Endothelial cell of umbilical vein (primary cell): ENCODE data around the gene BCL11A. TPM values are rescaled to one million over a fixed set of nuclear protein-coding genes. Genes with fewer than 3 reads are reported as not detected.
A peak's percentile ranks its signal among the peaks of the same experiment; 100 is the strongest.

Experiments used
- BruUV-seq: library from RNA; stranded (reverse); fragments of 400-500 nt; replicated peaks from 2 replicates; lab custom pipeline; 2021; lab: Mats Ljungman, UMichigan
- CTCF ChIA-PET: fragments of 300-600, 350-600 bp; sonication (Branson Sonifier 250); formaldehyde crosslinking; loops from one replicate; lab custom pipeline; 2021; ENCODE audit warnings: antibody characterized with exemption, inconsistent platforms; lab: Charles Lee
- POLR2A ChIA-PET: fragments of 300-600, 350-600 bp; sonication (Branson Sonifier 250); formaldehyde crosslinking; loops from one replicate; lab custom pipeline; 2021; ENCODE audit warnings: antibody characterized with exemption, inconsistent platforms; lab: Charles Lee
- DNase-seq: peaks from one replicate; pipeline ENCODE4 v3.0.0-alpha.2; 2011; ENCODE audit warnings: low read depth, low spot score
- FAIRE-seq: peaks from 2 replicates; lab custom pipeline; 2011; peaks lifted over from hg19 to GRCh38; lab: Jason Lieb, UNC
- H2AFZ ChIP-seq: 2 replicates; pipeline ENCODE4 v1.6.0; 2012; ENCODE audit warnings: low read depth, low read length, control low read depth, inconsistent platforms
- H3K27ac ChIP-seq: 2 replicates; pipeline ENCODE4 v1.5.1; 2011; ENCODE audit warnings: low read depth, mild to moderate bottlenecking, control low read depth, low read length, moderate library complexity; ENCODE audit not compliant: insufficient read depth
- H3K27me3 ChIP-seq, 2 experiments: 2 replicates each; pipeline versions ENCODE4 v1.6.0 to v1.6.1; 2011; ENCODE audit warnings: low read length in 2 of 2, mixed read lengths in 1 of 2; ENCODE audit not compliant: control insufficient read depth in 2 of 2, insufficient read depth in 2 of 2
- H3K36me3 ChIP-seq, 2 experiments: 2 replicates in 1 of 2; 3 replicates in 1 of 2; pipeline ENCODE4 v1.5.1; 2011; ENCODE audit warnings: low read length in 2 of 2, mild to moderate bottlenecking in 1 of 2, moderate library complexity in 1 of 2; ENCODE audit not compliant: control insufficient read depth in 2 of 2, insufficient read depth in 2 of 2; ENCODE audit errors: extremely low read depth in 1 of 2
- H3K4me1 ChIP-seq: 3 replicates; pipeline ENCODE4 v1.5.1; 2011; ENCODE audit warnings: mild to moderate bottlenecking, low read length; ENCODE audit not compliant: control insufficient read depth, insufficient read depth; ENCODE audit errors: extremely low read depth
- H3K4me2 ChIP-seq: 2 replicates; pipeline ENCODE4 v1.6.1; 2011; ENCODE audit warnings: low read length, control low read depth, mixed read lengths; ENCODE audit not compliant: insufficient read depth
- H3K4me3 ChIP-seq, 3 experiments: fragments of 200-600 bp in 1 of 3; sonication (generic), shearing (Covaris generic) in 1 of 3; replicated peaks in 1 of 3; 2 replicates each; pipeline ENCODE4 v1.5.1; 2011 to 2016; ENCODE audit warnings: control low read depth in 3 of 3, low read length in 3 of 3, mild to moderate bottlenecking in 2 of 3, inconsistent platforms in 1 of 3, low read depth in 1 of 3, moderate library complexity in 1 of 3; ENCODE audit not compliant: insufficient read depth in 1 of 3
- H3K79me2 ChIP-seq: 2 replicates; pipeline ENCODE4 v1.6.0; 2012; ENCODE audit warnings: low read length, inconsistent platforms; ENCODE audit not compliant: control insufficient read depth, insufficient read depth
- H3K9ac ChIP-seq: replicated peaks from 2 replicates; pipeline ENCODE3; 2011; ENCODE audit warnings: low read length, control low read depth; ENCODE audit not compliant: insufficient read depth; ENCODE audit errors: extremely low read depth
- H3K9me1 ChIP-seq: replicated peaks from 3 replicates; pipeline ENCODE4 v1.6.0; 2011; ENCODE audit warnings: mild to moderate bottlenecking, low read length; ENCODE audit not compliant: control insufficient read depth, insufficient read depth; ENCODE audit errors: extremely low read depth
- H3K9me3 ChIP-seq: replicated peaks from 2 replicates; pipeline ENCODE4 v1.5.1; 2012; ENCODE audit warnings: low read length, inconsistent platforms; ENCODE audit not compliant: control insufficient read depth, insufficient read depth
- H4K20me1 ChIP-seq: replicated peaks from 2 replicates; pipeline ENCODE3; 2011; ENCODE audit warnings: mild to moderate bottlenecking, low read length; ENCODE audit not compliant: control insufficient read depth, insufficient read depth; ENCODE audit errors: extremely low read depth
- CTCF ChIP-seq, 2 donors: IDR thresholded peaks; 1 replicate in 1 of 2; 2 replicates in 1 of 2; pipeline ENCODE4 v1.5.1; 2011; ENCODE audit warnings: low read length in 2 of 2, mild to moderate bottlenecking in 2 of 2, moderate library complexity in 2 of 2, control low read depth in 1 of 2, inconsistent platforms in 1 of 2, low read depth in 1 of 2; ENCODE audit not compliant: insufficient read depth in 1 of 2; ENCODE audit errors: extremely low read depth in 1 of 2
- EZH2 ChIP-seq: IDR thresholded peaks from 2 replicates; pipeline ENCODE4 v1.6.1; 2012; ENCODE audit warnings: borderline replicate concordance, low read depth, mild to moderate bottlenecking, moderate library complexity, low read length, inconsistent platforms; ENCODE audit not compliant: severe bottlenecking
- FOS ChIP-seq: IDR thresholded peaks from 2 replicates; pipeline ENCODE4 v1.6.1; 2011; ENCODE audit warnings: mild to moderate bottlenecking, low read length, moderate library complexity, borderline replicate concordance; ENCODE audit not compliant: insufficient read depth
- GATA2 ChIP-seq: IDR thresholded peaks from 2 replicates; pipeline ENCODE4 v1.7.0; 2011; ENCODE audit warnings: low read depth, mild to moderate bottlenecking, moderate library complexity, mixed read lengths, low read length; ENCODE audit not compliant: insufficient read length, insufficient read depth
- JUN ChIP-seq: IDR thresholded peaks from 2 replicates; pipeline ENCODE4 v1.6.1; 2011; ENCODE audit warnings: borderline replicate concordance, low read depth; ENCODE audit not compliant: insufficient read length, insufficient read depth
- MYC ChIP-seq: IDR thresholded peaks from one replicate; pipeline ENCODE4 v1.6.1; 2011; ENCODE audit warnings: mild to moderate bottlenecking, low read depth, low read length
- POLR2A ChIP-seq: IDR thresholded peaks from 2 replicates; pipeline ENCODE4 v1.6.1; 2012; ENCODE audit warnings: low read depth, mild to moderate bottlenecking, control low read depth, low read length
- POLR2AphosphoS5 ChIP-seq: IDR thresholded peaks from 2 replicates; pipeline ENCODE4 v1.6.1; 2012; ENCODE audit warnings: low read depth, mild to moderate bottlenecking, control low read depth, low read length, moderate library complexity; ENCODE audit not compliant: insufficient read depth
- dilution Hi-C: fragments of 300-500 bp; cut with MboI; formaldehyde crosslinking; loops from one replicate; pipeline ENCODE4 v1.15.0; 2019; ENCODE audit warnings: low sequenced_read_pairs; ENCODE audit not compliant: extremely low pct_ligation_motif_present
- intact Hi-C: fragments of 100-400 bp; cut with micrococcal nuclease; formaldehyde crosslinking; loops from one replicate; pipeline ENCODE4 v1.10.0; 2022
- polyA plus RNA-seq, 4 experiments: library from polyadenylated mRNA; depleted of rRNA in 3 of 4; stranded (reverse) in 3 of 4; unstranded in 1 of 4; fragments of >200 nt; gene quantifications; 2 replicates each; pipeline versions ENCODE4 v1.2.1 to v1.2.3, GENCODE V29; 2011 to 2012; ENCODE audit warnings: missing spikeins in 1 of 4
- total RNA-seq: library from RNA; stranded (reverse); gene quantifications from 2 replicates; pipeline ENCODE4 v1.2.3, GENCODE V29; 2021
- TF ChIP-seq, protein P1 (sequence below): IDR thresholded peaks from 2 replicates; pipeline ENCODE4 v1.6.1; 2011; ENCODE audit not compliant: insufficient read depth, insufficient read length

Gene BCL11A
- total and polyA plus RNA-seq, 2 donors (not counting 3 experiments of a cell fraction or from before 2014, with no cell fraction given): 0.12 to 0.88 TPM

DNA sequence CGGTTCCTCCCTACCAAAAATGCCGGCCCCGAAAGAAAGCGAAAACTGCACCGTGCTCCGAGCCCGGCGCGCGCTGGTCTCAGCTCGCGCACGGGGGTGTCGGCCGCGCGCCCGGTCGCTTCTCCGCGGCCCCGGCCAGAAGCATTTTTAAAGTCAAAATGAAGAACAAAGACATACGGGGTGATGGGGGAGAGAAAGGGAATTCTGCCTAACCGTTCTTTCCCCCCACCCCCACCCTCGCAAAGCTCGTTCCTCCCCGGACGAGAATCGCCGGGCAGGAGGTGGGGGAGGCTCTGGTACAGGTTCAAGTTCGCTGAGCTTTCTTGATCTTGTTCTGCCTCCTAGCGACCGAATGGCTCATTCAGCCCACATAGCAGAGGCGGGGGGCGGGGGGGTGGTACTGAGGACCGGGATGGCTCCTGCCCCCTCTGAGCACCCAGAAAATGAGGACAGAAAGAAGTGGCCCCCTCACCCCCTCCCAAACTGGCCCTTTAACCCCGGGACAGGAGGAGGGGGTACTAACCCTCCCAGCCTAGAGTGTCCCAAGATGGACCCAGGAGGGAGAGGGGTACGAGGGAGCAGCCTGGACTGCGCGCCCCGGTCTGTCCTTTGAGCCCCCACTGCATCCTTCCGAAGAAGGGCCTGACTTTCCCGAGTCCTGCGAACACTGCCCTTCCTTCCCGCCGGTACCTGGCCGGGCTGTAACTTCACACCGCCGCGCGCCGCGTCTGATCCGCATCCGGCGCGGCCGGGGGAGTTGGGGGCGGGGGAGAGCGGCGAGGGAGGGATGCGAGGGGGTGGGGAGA is 3.1 kb downstream of the BCL11A start:
- Histone ChIP-seq H3K27ac (no peak overlapping the region), H4K20me1 (no peaks in the 10 kb centered on the region), H3K79me2 (no peaks in the 10 kb centered on the region), H3K27me3 (peaks cover 40 to 68% of the 10 kb centered on the region in 2 experiments), H3K4me3 (peak overlapping the region; percentile 44 to 67 (median 60)), H2AFZ (peak overlapping the region; percentile 57), H3K9me3 (no peaks in the 10 kb centered on the region), H3K9me1 (no peaks in the 10 kb centered on the region), H3K4me2 (peak overlapping the region; percentile 64), H3K4me1 (peaks cover 22% of the 10 kb centered on the region), H3K36me3 (no peaks in the 10 kb centered on the region), H3K9ac (no peak overlapping the region)
- dilution Hi-C loops: no loop called here
- TF ChIP-seq CTCF (IDR thresholded peaks at IDR 0.05; ENCODE audit: extremely low read depth in 1 of 2, insufficient read depth in 1 of 2, low read depth in 1 of 2, low read length in 2 of 2) (peak; percentile 39 to 61), EZH2 (peak; percentile 74), MYC (no peak)
- no TSS peak for BruUV-seq
- POLR2A ChIA-PET: no interaction called here
- DNase-seq: peak; percentile 52
- CTCF ChIA-PET: interaction anchor here (0.6 to 1.7 kb wide), 13 partner anchors 8 to 1980 kb away, joined by 3 to 12 read pairs (median 4); no protein-coding TSS in a partner anchor
- intact Hi-C loops: loop anchor here (1.0 to 5.0 kb wide), 3 partner anchors 1788 to 1979 kb away; no protein-coding TSS in a partner anchor
- peak; percentile 40 for FAIRE-seq

DNA sequence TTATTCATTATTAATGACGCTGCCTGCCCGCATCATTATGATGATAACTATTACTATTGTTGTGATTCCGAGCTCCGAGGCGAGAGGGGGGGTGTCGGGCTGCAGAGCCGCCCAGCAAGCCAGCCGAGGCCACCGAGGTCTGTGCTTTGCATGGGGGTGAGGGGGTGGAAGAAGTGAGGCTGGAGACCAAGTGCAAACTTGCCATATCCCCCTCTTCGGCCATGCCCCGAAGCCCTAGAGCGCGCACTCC is 3.6 kb downstream of the BCL11A start:
- Histone ChIP-seq H3K9ac (no peak overlapping the region), H3K4me2 (peak overlapping the region; percentile 64), H3K36me3 (no peaks in the 10 kb centered on the region), H2AFZ (peak overlapping the region; percentile 57), H3K4me3 (peak overlapping the region; percentile 44 to 67 (median 60)), H3K27ac (no peak overlapping the region), H3K9me3 (no peaks in the 10 kb centered on the region), H3K9me1 (no peaks in the 10 kb centered on the region), H3K27me3 (peaks cover 38 to 62% of the 10 kb centered on the region in 2 experiments), H4K20me1 (no peaks in the 10 kb centered on the region), H3K79me2 (no peaks in the 10 kb centered on the region), H3K4me1 (peaks cover 18% of the 10 kb centered on the region)
- CTCF ChIA-PET: interaction anchor here (0.6 to 1.7 kb wide), 13 partner anchors 8 to 1980 kb away, joined by 3 to 12 read pairs (median 4); no protein-coding TSS in a partner anchor
- intact Hi-C loops (loop anchor here (1.0 to 5.0 kb wide), 3 partner anchors 1788 to 1979 kb away; no protein-coding TSS in a partner anchor), dilution Hi-C loops (no loop called here)
- no TSS peak for BruUV-seq
- no peak for TF ChIP-seq JUN
- TF ChIP-seq GATA2: no peak
- TF ChIP-seq POLR2A: no peak
- TF ChIP-seq CTCF (IDR thresholded peaks at IDR 0.05; ENCODE audit: extremely low read depth in 1 of 2, insufficient read depth in 1 of 2, low read depth in 1 of 2, low read length in 2 of 2): no peak
- TF ChIP-seq, protein P1, sequence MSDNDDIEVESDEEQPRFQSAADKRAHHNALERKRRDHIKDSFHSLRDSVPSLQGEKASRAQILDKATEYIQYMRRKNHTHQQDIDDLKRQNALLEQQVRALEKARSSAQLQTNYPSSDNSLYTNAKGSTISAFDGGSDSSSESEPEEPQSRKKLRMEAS: no peak
- TF ChIP-seq MYC: no peak
- no peak for TF ChIP-seq FOS
- no peak for TF ChIP-seq EZH2
- TF ChIP-seq POLR2AphosphoS5: no peak
- POLR2A ChIA-PET: no interaction called here
- FAIRE-seq: no peak
- peak; percentile 6 for DNase-seq
